ENCODE results near the gene THSD4. TPM values are rescaled to one million over a fixed set of nuclear protein-coding genes. Genes with fewer than 3 reads are reported as not detected.

The THSD4 gene
- polyA plus RNA-seq, 1 experiment, result 45.8 TPM

GRCh38 chr15:71117714-71118305 is 2.5 kb downstream of the THSD4 start:
- Histone ChIP-seq H3K4me3 (ENCODE audit: low read depth, low read length) (peak overlapping the region; percentile 20; the same call in 1 of the 2 replicates), H3K9me3 (ENCODE audit: control insufficient read depth, insufficient read depth, low read length) (peaks cover 6% of the 10 kb centered on the region; the same call in 1 of the 2 replicates), H3K27ac (ENCODE audit: low read depth, low read length) (no peak overlapping the region), H3K27me3 (ENCODE audit: control insufficient read depth, insufficient read depth, low read length) (no peaks in the 10 kb centered on the region)
- no peak for TF ChIP-seq CTCF (IDR thresholded peaks at IDR 0.05; ENCODE audit: low read depth, low read length)
- no peak for DNase-seq (ENCODE audit: low read depth, low spot score)
- ChIA-PET POLR2A (no interaction called here), CTCF (interaction anchor here (1.1 kb wide), 1 partner anchor 14 kb away, joined by 3 read pairs; no protein-coding TSS in a partner anchor)

- no peak overlapping the region for H3K4me3 ChIP-seq (ENCODE audit: low read depth, low read length)
- no peak for TF ChIP-seq CTCF (IDR thresholded peaks at IDR 0.05; ENCODE audit: low read depth, low read length)
- H3K9me3 ChIP-seq (ENCODE audit: control insufficient read depth, insufficient read depth, low read length), result peaks cover 6% of the 10 kb centered on the region; the same call in 1 of the 2 replicates
- CTCF ChIA-PET, result interaction anchor here (1.1 kb wide), 1 partner anchor 15 kb away, joined by 3 read pairs; no protein-coding TSS in a partner anchor
- DNase-seq (ENCODE audit: low read depth, low spot score), result no peak
- POLR2A ChIA-PET, result no interaction called here
- H3K27ac ChIP-seq (ENCODE audit: low read depth, low read length), result no peak overlapping the region
- no peaks in the 10 kb centered on the region for H3K27me3 ChIP-seq (ENCODE audit: control insufficient read depth, insufficient read depth, low read length)
Measured at GRCh38 chr15:71118345-71118744, 3.1 kb downstream of the THSD4 start.

GRCh38 chr15:71118881-71119632 is 3.8 kb downstream of the THSD4 start:
- no peak for TF ChIP-seq CTCF (IDR thresholded peaks at IDR 0.05; ENCODE audit: low read depth, low read length)
- no peak overlapping the region for H3K27ac ChIP-seq (ENCODE audit: low read depth, low read length)
- H3K9me3 ChIP-seq (ENCODE audit: control insufficient read depth, insufficient read depth, low read length), result peaks cover 6% of the 10 kb centered on the region; the same call in 1 of the 2 replicates
- no peak overlapping the region for H3K4me3 ChIP-seq (ENCODE audit: low read depth, low read length)
- ChIA-PET POLR2A (interaction anchor here (1.5 kb wide), 1 partner anchor 176 kb away, joined by 4 read pairs; no protein-coding TSS in a partner anchor), CTCF (no interaction called here)
- no peaks in the 10 kb centered on the region for H3K27me3 ChIP-seq (ENCODE audit: control insufficient read depth, insufficient read depth, low read length)
- no peak for DNase-seq (ENCODE audit: low read depth, low spot score)

- DNase-seq (ENCODE audit: low read depth, low spot score), result no peak
- no peak overlapping the region for H3K4me3 ChIP-seq (ENCODE audit: low read depth, low read length)
- POLR2A ChIA-PET, result interaction anchor here (0.7 to 1.5 kb wide), 2 partner anchors 175 to 258 kb away, joined by 4 to 5 read pairs; no protein-coding TSS in a partner anchor
- no peak overlapping the region for H3K27ac ChIP-seq (ENCODE audit: low read depth, low read length)
- TF ChIP-seq CTCF (IDR thresholded peaks at IDR 0.05; ENCODE audit: low read depth, low read length), result no peak
- no peaks in the 10 kb centered on the region for H3K9me3 ChIP-seq (ENCODE audit: control insufficient read depth, insufficient read depth, low read length)
- no peaks in the 10 kb centered on the region for H3K27me3 ChIP-seq (ENCODE audit: control insufficient read depth, insufficient read depth, low read length)
- CTCF ChIA-PET, result interaction anchor here (1.1 to 1.2 kb wide), 2 partner anchors 12 kb away, joined by 3 read pairs; no protein-coding TSS in a partner anchor
Measured at GRCh38 chr15:71120428-71120944, 5.2 kb downstream of the THSD4 start.

Measured in AG04450 (cell line).